Measurements from ENCODE around the gene RASL11A.

Gene RASL11A

GRCh38 chr13:27258637-27259386 is 11.8 kb upstream of the RASL11A start:
- no peak for DNase-seq (ENCODE audit: extremely low read depth, low read depth)

GRCh38 chr13:27259831-27260230 is 10.8 kb upstream of the RASL11A start:
- no peak for TF ChIP-seq CTCF (IDR thresholded peaks at IDR 0.05; ENCODE audit: low read depth, low read length)
- DNase-seq (ENCODE audit: extremely low read depth, low read depth) = no peak

More at GRCh38 chr13:27258637-27259386, 11.8 kb upstream of the RASL11A start:
- TF ChIP-seq CTCF (IDR thresholded peaks at IDR 0.05; ENCODE audit: low read depth, low read length) = no peak

- DNase-seq (ENCODE audit: extremely low read depth, low read depth) = no peak
- TF ChIP-seq CTCF (IDR thresholded peaks at IDR 0.05; ENCODE audit: low read depth, low read length) = no peak
Observed at GRCh38 chr13:27261396-27261795, 9.2 kb upstream of the RASL11A start.

GRCh38 chr13:27263438-27263837 is 7.2 kb upstream of the RASL11A start:
- no peak for TF ChIP-seq CTCF (IDR thresholded peaks at IDR 0.05; ENCODE audit: low read depth, low read length)
- no peak for DNase-seq (ENCODE audit: extremely low read depth, low read depth)

- no peak for DNase-seq (ENCODE audit: extremely low read depth, low read depth)
Observed at GRCh38 chr13:27264181-27264580, 6.4 kb upstream of the RASL11A start.

GRCh38 chr13:27264648-27265047 is 6.0 kb upstream of the RASL11A start:
- no peak for TF ChIP-seq CTCF (IDR thresholded peaks at IDR 0.05; ENCODE audit: low read depth, low read length)
- DNase-seq (ENCODE audit: extremely low read depth, low read depth) = no peak

More at GRCh38 chr13:27264181-27264580, 6.4 kb upstream of the RASL11A start:
- TF ChIP-seq CTCF (IDR thresholded peaks at IDR 0.05; ENCODE audit: low read depth, low read length) = no peak

- DNase-seq (ENCODE audit: extremely low read depth, low read depth) = no peak
- no peak for TF ChIP-seq CTCF (IDR thresholded peaks at IDR 0.05; ENCODE audit: low read depth, low read length)
Observed at GRCh38 chr13:27266917-27267316, 3.7 kb upstream of the RASL11A start.
